GM23248 (cell line): ENCODE data around the gene FBN1. TPM values are rescaled to one million over a fixed set of nuclear protein-coding genes. Genes with fewer than 3 reads are reported as not detected.

Experiments used
- DNase-seq: peaks from one replicate; pipeline ENCODE4 v3.0.0-alpha.2; 2015
- H2AFZ ChIP-seq: fragments of 200-600 bp; sonication (generic); 2 replicates; pipeline ENCODE4 v1.6.1; 2016; ENCODE audit warnings: antibody characterized with exemption
- H3F3A ChIP-seq: fragments of 200-600 bp; sonication (generic); 2 replicates; pipeline ENCODE4 v1.6.1; 2016; ENCODE audit warnings: mild to moderate bottlenecking, antibody characterized with exemption, mixed run types; ENCODE audit not compliant: insufficient read depth
- H3K27ac ChIP-seq: fragments of 200-600 bp; sonication (generic); 2 replicates; pipeline ENCODE4 v1.5.1; 2016; ENCODE audit warnings: mild to moderate bottlenecking
- H3K27me3 ChIP-seq: fragments of 200-600 bp; sonication (generic); replicated peaks from 2 replicates; pipeline ENCODE4 v1.6.1; 2016; ENCODE audit warnings: mild to moderate bottlenecking; ENCODE audit not compliant: insufficient read depth
- H3K36me3 ChIP-seq: fragments of 200-600 bp; sonication (generic); 2 replicates; pipeline ENCODE4 v1.6.1; 2016; ENCODE audit warnings: low read depth, mild to moderate bottlenecking
- H3K4me1 ChIP-seq: fragments of 200-600 bp; sonication (generic); 2 replicates; pipeline ENCODE4 v1.6.1; 2016; ENCODE audit warnings: mild to moderate bottlenecking; ENCODE audit not compliant: insufficient read depth
- H3K4me2 ChIP-seq: fragments of 200-600 bp; sonication (generic); one replicate; pipeline ENCODE4 v1.6.1; 2016; ENCODE audit warnings: mild to moderate bottlenecking; ENCODE audit not compliant: unreplicated experiment
- H3K4me3 ChIP-seq: fragments of 200-600 bp; sonication (generic); 2 replicates; pipeline ENCODE4 v1.5.1; 2016; ENCODE audit warnings: mild to moderate bottlenecking
- H3K79me2 ChIP-seq: fragments of 200-600 bp; sonication (generic); 2 replicates; pipeline ENCODE4 v1.6.1; 2016; ENCODE audit warnings: mild to moderate bottlenecking; ENCODE audit not compliant: insufficient read depth
- H3K9ac ChIP-seq: fragments of 200-600 bp; sonication (generic); 2 replicates; pipeline ENCODE4 v1.6.1; 2016; ENCODE audit warnings: mild to moderate bottlenecking
- H3K9me2 ChIP-seq: fragments of 200-600 bp; sonication (generic); 2 replicates; pipeline ENCODE4 v1.6.1; 2016; ENCODE audit warnings: mixed run types, mild to moderate bottlenecking, moderate library complexity; ENCODE audit not compliant: insufficient read depth
- H3K9me3 ChIP-seq: fragments of 200-600 bp; sonication (generic); one replicate; pipeline ENCODE4 v1.6.1; 2017; ENCODE audit warnings: low read depth
- H4K20me1 ChIP-seq: fragments of 200-600 bp; sonication (generic); 2 replicates; pipeline ENCODE4 v1.6.0; 2016; ENCODE audit not compliant: insufficient read depth
- EZH2 ChIP-seq: fragments of 200-600 bp; sonication (generic); IDR thresholded peaks from 2 replicates; pipeline ENCODE4 v1.6.1; 2018; ENCODE audit warnings: antibody characterized with exemption, mild to moderate bottlenecking; ENCODE audit not compliant: insufficient read depth, poor library complexity, severe bottlenecking
- EZH2phosphoT487 ChIP-seq: fragments of 200-600 bp; sonication (generic); IDR thresholded peaks from 2 replicates; pipeline ENCODE4 v1.6.1; 2018; ENCODE audit warnings: antibody characterized with exemption, moderate library complexity, mild to moderate bottlenecking, low read depth; ENCODE audit not compliant: insufficient read depth
- WGBS, 2 experiments: methylation state at CpG; one replicate each; pipeline ENCODE4 v1.1.6; 2015 to 2017; ENCODE audit warnings: low lambda C conversion rate in 2 of 2, low coverage in 1 of 2; ENCODE audit errors: missing lambda C conversion rate in 2 of 2; 5-methylcytosine and 5-hydroxymethylcytosine counted together
- in situ Hi-C: fragments of 300-500 bp; cut with MboI; formaldehyde crosslinking; loops from 2 replicates; pipeline ENCODE4 v1.15.0; 2020
- polyA plus RNA-seq: library from polyadenylated mRNA; unstranded; fragments of >200 nt; fragmentation: Nextera tagmentation; extraction: Ambion mirVana; gene quantifications from 2 replicates; pipeline ENCODE4 v1.2.1, GENCODE V29; 2016
- total RNA-seq: library from RNA; depleted of rRNA; stranded (reverse); fragments of >200 nt; shearing (Covaris generic); gene quantifications from 2 replicates; pipeline ENCODE4 v1.2.3, GENCODE V29; 2014

FBN1 gene
- total and polyA plus RNA-seq, 2 experiments from 2014 or later: 374 to 1,478 TPM

DNA sequence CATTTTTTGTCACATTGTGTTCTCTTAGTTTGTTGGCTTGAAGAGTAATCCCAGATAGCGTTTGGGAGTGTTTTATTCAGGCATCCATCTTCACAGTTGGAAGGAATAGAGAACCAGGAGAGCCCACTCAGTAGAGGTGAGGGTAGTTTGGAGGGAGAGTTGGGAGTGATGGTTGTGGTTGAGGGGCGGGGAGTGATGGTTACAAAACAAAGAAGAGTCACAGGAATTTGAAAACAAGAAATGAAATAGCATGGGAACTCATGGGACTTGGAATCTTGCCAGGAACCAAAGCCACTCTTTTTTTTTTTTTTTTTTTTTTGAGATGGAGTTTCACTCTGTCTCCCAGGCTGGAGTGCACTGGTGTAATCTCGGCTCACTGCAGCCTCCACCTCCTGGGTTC lies 278.0 kb downstream of the FBN1 start:
- DNase-seq: peak; percentile 55
- Histone ChIP-seq H3K9me2 (no peaks in the 10 kb centered on the region), H3K4me1 (peaks cover 29% of the 10 kb centered on the region), H3K9me3 (no peaks in the 10 kb centered on the region), H3F3A (peaks cover 16% of the 10 kb centered on the region; the same call in 1 of the 2 replicates), H4K20me1 (no peaks in the 10 kb centered on the region), H3K27me3 (no peaks in the 10 kb centered on the region), H3K9ac (no peak overlapping the region), H3K27ac (peak overlapping the region; percentile 43), H3K4me2 (no peak overlapping the region), H3K79me2 (no peaks in the 10 kb centered on the region), H3K4me3 (no peak overlapping the region), H3K36me3 (no peaks in the 10 kb centered on the region), H2AFZ (no peak overlapping the region)
- WGBS, 2 experiments: 40 to 44% methylated on average over 3 of the region's 3 CpGs
- in situ Hi-C loops: loop anchor here (25.0 kb wide), 1 partner anchor 270 kb away; the partner anchor contains the start of gene FBN1
- TF ChIP-seq EZH2 (no peak), EZH2phosphoT487 (no peak)

DNA sequence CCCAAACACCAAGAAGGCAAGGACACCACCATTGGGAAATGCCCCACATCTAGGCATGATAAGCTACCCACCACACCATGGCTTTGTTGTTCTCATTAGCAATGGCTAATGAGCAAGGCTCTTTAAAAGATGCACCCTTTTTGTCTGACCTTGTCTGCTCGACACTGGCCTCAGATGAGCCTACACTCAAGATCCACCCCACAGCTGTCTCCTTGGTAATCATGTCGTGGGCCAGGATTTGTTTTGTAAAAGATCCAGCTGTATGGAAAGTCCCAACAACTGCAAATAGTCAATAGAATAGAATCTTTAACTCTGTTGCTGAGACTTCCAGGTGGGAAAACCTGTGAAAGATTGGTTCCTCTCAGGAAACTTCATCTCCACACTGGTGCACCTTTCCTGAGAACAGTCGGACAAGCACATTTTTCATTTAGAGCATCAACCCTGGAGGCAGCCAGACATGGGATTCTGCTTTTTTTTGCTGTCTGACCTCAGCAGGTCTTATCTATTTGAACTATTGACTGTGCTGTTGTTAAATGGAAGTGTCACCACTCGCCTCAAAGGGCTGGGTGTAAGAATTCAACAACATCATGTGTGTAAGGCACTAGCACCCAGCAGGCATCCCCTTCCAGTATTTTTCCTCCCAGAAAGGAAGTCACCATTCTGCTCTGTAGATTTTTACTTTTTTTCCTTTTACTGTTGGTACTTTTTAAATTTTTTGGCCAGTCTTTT lies 278.8 kb downstream of the FBN1 start:
- Histone ChIP-seq H3K27me3 (no peaks in the 10 kb centered on the region), H3K9me3 (no peaks in the 10 kb centered on the region), H3K27ac (peak overlapping the region; percentile 43; the same call in 1 of the 2 replicates), H3K79me2 (no peaks in the 10 kb centered on the region), H3K9me2 (no peaks in the 10 kb centered on the region), H3K9ac (no peak overlapping the region), H2AFZ (no peak overlapping the region), H3K4me1 (peaks cover 29% of the 10 kb centered on the region), H3K36me3 (no peaks in the 10 kb centered on the region), H4K20me1 (no peaks in the 10 kb centered on the region), H3K4me3 (no peak overlapping the region), H3F3A (peaks cover 11% of the 10 kb centered on the region; the same call in 1 of the 2 replicates), H3K4me2 (no peak overlapping the region)
- in situ Hi-C loops: loop anchor here (25.0 kb wide), 1 partner anchor 271 kb away; the partner anchor contains the start of gene FBN1
- TF ChIP-seq EZH2phosphoT487 (no peak), EZH2 (no peak)
- 59 to 68% methylated on average over 4 of the region's 4 CpGs for WGBS, 2 experiments
- DNase-seq: no peak

DNA sequence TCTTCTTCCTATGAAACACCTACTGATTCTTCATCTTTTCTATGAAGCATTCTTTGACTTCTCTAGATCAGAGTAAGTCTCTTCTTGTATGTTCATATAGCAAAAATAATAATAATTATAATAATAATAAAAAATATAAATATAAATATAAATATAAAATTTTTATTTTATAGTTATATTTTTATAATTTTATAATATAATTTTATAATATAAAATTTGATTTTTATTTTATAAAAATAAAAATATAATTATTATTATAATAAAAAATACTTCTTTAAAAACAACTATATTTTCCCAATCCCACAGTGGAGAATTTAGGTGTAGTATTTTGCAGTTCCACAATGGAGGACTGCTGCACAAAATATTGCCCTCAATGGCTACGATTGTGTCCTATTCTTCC lies 279.9 kb downstream of the FBN1 start:
- no peaks in the 10 kb centered on the region for H4K20me1 ChIP-seq
- H3K79me2 ChIP-seq: no peaks in the 10 kb centered on the region
- H3K4me3 ChIP-seq: no peak overlapping the region
- no peak overlapping the region for H2AFZ ChIP-seq
- 75 to 80% methylated on average over 1 of the region's 1 CpG for WGBS, 2 experiments
- DNase-seq: no peak
- H3K27ac ChIP-seq: no peak overlapping the region
- H3K4me1 ChIP-seq: peaks cover 17% of the 10 kb centered on the region
- H3F3A ChIP-seq: 0 out of 2 replicates have a peak, but pooled peaks cover 6% of the 10 kb centered on the region
- H3K27me3 ChIP-seq: no peaks in the 10 kb centered on the region
- H3K36me3 ChIP-seq: no peaks in the 10 kb centered on the region
- H3K9ac ChIP-seq: no peak overlapping the region
- TF ChIP-seq EZH2phosphoT487 (no peak), EZH2 (no peak)
- no peaks in the 10 kb centered on the region for H3K9me3 ChIP-seq
- in situ Hi-C loops: loop anchor here (25.0 kb wide), 1 partner anchor 272 kb away; the partner anchor contains the start of gene FBN1
- H3K9me2 ChIP-seq: no peaks in the 10 kb centered on the region
- H3K4me2 ChIP-seq: no peak overlapping the region

DNA sequence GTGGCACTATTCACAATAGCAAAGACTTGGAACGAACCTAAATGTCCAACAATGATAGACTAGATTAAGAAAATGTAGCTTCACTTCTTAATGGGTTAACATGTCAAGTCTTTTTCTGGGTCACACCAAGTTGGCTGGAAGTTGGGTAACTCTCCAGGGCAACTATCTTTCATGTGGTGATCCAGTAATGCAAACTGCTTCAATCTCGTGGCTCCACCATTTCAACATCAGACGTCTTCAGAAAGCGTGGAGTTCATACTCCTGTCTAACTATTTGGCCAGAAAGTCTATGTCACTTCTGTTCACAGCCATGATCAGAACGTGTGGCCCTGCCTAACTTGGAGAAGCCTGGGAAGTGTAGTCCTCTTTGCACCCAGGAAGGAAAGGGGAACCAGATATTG lies 282.0 kb downstream of the FBN1 start:
- Histone ChIP-seq H3K27ac (no peak overlapping the region), H3K4me2 (no peak overlapping the region), H3K4me1 (peaks cover 17% of the 10 kb centered on the region), H3K27me3 (no peaks in the 10 kb centered on the region), H3K4me3 (no peak overlapping the region), H3K9ac (no peak overlapping the region), H4K20me1 (no peaks in the 10 kb centered on the region), H3K79me2 (no peaks in the 10 kb centered on the region), H3F3A (peaks cover 26% of the 10 kb centered on the region), H3K36me3 (no peaks in the 10 kb centered on the region), H3K9me3 (no peaks in the 10 kb centered on the region), H3K9me2 (no peaks in the 10 kb centered on the region), H2AFZ (no peak overlapping the region)
- 50 to 51% methylated on average over 5 of the region's 5 CpGs for WGBS, 2 experiments
- TF ChIP-seq EZH2phosphoT487 (no peak), EZH2 (no peak)
- in situ Hi-C loops: loop anchor here (25.0 kb wide), 1 partner anchor 274 kb away; the partner anchor contains the start of gene FBN1
- no peak for DNase-seq
